ENCODE measurements around the gene VTCN1.

The VTCN1 gene

DNA sequence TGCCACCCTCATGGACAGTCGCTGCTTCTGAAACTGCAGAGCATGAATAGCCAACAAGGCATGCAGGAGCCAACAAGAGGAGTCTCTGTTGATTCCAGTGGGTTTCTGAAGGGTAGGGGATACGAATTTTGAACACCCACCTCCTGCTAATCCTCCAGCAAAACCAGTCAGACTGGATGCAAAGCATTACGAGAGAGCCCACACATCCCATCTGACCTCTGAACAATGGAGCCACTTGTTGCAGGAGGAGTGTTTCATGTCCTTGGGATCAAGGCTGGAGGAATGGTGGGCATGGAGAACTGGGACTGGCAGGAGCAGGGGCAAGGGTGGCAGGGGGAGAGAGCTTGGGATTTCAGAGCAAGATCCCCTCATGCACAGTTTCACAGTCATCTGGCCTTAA is 1.6 kb downstream of the VTCN1 start:
- DNase-seq (ENCODE audit: low read depth in 2 of 2) = no peak

DNA sequence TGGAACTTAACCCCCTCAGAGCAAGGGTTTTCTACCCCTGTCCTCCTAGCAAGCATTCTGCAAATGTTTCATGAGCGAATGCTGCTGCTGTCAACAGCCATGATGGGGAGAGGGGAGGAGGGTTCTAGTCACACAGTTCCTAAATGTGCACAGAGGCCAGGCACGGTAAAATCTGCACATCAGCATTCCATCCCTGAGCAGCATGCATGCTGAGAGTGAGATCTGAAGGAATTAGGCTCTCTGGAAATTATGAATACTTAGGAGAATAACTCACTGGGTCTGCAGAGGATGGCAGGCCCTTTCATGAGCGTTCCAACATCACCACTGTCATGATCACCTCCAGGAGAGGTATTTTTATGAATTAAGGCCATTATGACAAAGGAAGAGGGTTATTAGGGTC is 2.1 kb downstream of the VTCN1 start:
- DNase-seq (ENCODE audit: low read depth in 2 of 2) = no peak

DNA sequence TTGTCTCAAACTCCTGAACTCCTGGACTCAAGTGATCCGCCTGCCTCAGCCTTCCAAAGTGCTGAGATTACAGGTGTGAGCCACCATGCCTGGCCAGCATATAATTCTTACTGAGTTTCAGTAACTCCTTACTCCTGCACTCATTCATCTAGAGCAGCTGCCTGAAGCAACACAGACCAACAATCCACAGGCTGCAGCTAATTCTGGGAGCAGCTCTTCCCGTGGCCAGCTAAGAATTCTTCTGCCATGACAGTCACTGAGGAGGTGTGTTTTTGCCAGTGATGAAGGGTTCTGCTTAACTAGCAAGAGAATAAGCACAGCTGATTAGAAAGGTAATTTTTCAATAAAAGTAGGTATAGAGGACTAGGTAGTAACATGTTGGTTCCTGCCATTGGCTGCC is 5.4 kb downstream of the VTCN1 start:
- DNase-seq (ENCODE audit: low read depth in 2 of 2) = no peak

DNA sequence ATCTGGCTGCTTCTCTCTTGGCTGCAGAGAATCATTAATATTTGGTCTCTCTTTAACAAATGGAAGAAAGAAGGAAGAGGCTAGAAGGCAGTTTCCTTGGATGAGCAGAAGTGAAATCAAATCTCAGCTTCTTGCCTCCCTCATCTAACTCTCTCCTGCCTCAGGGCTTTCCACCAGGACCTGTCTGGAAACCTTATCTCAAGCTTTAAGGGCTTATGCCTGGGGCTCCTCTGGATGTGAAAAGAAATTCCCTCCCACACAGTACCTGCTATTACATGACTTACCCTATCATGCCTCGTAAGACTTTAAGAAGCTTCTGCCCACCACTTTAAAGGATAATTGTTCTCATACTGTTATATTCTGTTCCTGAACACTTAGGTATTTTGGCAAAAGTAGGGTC is 8.9 kb downstream of the VTCN1 start:
- no peak for DNase-seq (ENCODE audit: low read depth in 2 of 2)

DNA sequence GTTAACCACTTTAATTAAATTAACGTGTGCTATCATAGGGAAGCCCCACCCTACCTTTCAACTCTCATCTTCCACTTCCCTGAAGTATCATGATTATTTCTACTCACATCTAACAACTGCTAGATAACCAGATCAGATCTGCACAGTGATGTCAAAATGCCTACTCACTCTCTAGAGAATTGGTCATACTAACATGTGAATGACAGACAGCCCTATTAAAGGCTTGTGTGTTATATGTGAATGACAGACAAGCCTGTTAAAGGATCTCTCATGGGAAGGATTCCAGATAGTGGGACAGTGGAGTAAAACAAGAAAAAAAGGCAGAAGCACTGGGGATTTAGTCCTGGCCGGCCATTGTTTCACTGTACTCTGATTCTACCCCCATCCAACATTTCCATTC is 12.6 kb downstream of the VTCN1 start:
- no peak for DNase-seq (ENCODE audit: low read depth in 2 of 2)

DNA sequence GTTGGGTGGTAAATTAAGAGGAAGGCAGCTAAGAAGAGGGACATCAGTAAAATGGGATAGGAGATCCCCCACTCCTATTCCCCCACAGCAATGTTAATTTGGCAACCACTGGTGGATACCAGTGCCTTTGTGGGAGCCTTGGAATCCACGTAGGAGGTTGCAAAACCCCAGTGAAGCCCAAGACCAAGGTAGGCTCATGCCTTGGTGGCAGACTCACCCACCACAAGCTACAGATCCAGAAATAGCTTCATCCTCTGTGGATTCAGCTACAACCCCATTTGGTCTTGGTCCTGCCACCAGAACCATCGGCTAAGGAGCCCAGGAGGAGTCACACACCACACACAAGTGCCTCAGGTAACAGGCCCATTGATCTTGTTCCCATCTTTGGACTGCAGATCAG is 21.0 kb downstream of the VTCN1 start:
- no peak for DNase-seq (ENCODE audit: low read depth in 2 of 2)

DNA sequence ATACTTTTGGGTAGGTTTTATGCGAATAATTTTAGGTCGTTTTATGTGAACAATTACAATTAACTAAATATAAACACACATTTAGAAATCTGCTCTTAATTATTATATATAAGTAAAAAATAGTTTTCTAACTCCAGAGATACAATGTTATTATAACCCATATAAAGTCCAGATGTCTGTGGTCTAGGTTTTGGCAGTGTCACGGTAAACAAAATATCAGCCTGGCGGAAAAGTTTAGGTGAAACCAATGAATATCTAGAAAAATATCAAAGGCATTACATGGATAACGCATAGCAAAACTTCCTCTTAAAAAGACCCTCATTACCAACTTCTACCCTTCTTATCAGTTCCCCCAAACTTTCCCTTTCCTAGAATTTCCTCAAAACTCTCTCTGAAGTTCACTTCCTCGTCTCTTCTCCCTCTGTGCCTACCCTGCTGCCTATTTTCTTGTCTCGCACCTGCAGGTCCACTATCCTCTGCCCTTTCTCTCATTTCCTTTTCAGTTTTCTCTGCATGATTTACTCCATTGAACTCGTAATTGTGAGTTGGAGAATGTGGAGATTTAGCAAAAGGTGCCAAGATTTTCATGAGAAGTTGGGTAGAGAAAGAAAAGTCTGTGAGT is 21.8 kb downstream of the VTCN1 start:
- DNase-seq (ENCODE audit: low read depth in 2 of 2) = no peak

DNA sequence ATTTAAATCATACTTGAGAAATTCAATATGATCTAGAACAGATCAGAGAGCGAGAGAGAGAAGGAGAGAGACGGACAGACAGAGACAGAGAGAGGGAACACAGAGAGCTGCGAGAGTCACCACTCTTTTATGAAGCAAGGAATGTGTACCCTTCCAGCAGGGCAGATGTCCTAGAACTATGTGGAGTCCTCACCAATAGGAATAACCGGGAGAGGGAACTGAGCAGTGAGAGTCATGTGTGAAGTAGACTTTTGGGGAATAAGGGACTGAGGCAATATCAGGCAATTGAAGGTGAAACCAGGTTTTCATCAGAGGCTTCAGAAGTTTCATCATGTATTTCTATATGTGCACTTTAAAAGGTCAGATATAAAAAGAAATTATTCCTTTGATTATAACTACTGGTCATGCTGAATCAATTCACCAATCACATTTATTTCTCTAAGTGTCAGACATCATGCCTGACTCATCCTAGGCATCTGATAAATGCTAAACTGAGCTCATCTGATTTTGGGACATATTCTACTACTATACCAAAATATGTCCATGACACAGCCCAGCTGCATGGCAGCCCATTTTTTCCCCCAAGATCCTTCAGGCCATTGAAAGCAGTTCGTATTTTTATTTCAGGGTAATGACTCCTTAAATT is 22.4 kb downstream of the VTCN1 start:
- DNase-seq (ENCODE audit: low read depth in 2 of 2) = no peak

DNA sequence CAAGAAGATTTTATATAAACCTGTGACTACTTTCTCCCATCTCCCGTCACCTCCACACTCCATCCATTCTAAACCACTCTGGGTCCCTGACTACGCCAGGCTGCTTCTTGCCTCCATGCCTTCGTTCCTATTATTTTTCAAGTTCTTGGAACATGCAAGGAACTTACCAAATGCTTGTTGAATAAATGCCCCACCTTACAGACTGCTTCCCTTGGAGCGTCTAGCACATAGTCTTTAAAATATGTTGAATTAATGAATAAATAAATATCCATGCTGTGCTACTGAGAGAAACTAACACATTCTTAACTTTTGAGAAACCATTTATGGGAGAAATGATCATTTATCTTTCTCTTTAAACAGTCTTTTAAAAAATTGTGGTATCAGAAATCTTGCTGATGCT is 27.6 kb downstream of the VTCN1 start:
- DNase-seq (ENCODE audit: low read depth in 2 of 2) = no peak

DNA sequence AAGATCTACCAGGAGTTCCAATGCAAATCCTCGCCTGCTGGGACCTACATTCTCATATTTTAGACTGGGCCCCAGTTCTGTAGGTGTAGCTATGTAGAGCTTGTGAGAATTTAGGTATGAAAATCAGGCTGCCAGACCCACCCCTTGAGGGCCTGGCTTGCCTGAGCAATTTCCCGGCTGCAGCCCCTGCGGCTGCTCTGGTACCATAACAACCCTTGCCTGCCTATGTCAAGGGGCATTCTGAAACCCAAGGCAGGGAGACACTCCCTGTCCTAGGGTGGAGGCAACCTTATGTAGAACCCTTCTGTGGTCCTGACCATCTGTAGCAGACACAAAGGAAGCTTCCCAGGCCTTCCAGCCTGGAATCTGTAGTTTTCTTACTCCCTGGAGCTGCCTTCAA is 28.4 kb downstream of the VTCN1 start:
- DNase-seq (ENCODE audit: low read depth in 2 of 2) = no peak

DNA sequence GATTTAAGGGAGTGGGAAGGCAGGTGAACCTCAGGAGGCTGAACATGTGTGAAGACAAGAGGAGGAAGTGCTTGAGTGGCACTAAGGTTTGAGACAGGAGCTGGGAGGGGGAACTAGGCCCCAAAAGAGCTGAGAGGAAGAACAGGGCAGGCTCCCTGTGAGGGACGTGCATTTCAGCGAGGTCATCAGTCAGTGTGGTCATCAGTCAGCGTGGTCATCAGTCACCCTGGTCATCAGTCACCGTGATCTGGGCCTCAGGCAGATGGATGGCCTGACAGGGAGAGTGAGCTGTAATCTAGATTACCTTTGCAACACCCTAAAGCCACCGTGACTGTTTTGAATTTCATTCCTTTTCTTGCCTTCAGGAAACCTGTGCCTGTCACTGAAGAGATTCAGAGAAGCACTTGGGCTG is 29.1 kb downstream of the VTCN1 start:
- no peak for DNase-seq (ENCODE audit: low read depth in 2 of 2)

DNA sequence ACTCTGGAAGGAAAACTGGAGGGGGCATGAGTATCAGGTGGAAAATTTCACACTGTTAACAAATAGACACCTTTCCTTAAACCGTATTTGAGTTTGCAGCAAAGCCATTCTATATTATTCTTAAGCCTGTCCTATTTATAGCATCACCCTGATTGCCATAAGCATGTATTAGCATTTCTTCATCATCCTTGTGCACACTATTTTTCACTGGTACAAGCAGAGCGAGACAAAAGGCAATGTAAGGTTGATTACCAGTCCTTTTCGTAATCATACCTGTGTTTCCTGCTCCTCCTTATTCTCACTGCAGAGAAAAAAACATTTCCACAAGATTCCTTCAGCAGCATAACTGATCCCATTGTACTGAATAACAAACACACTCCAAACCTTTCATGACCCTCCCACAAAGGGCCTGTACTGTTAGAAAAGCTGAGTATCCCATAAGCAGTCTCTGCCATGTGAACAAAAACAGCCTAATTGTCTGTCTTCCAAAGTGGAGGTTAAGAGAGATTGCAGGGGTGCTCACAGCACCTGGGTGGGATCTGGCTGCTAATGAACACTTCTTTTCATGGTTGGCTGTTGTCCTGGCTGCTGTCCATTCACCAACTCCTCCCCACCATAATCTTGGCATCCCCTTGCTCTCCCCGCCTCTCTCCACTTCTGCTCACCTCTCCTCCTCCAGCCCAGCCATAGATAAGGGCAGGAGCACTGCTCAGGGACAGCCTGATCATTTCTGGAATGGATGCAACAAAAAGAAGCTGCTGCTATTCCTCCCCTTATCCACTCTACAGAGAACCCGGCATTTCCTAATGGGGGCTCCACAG is 30.4 kb downstream of the VTCN1 start:
- no peak for DNase-seq (ENCODE audit: low read depth in 2 of 2)

DNA sequence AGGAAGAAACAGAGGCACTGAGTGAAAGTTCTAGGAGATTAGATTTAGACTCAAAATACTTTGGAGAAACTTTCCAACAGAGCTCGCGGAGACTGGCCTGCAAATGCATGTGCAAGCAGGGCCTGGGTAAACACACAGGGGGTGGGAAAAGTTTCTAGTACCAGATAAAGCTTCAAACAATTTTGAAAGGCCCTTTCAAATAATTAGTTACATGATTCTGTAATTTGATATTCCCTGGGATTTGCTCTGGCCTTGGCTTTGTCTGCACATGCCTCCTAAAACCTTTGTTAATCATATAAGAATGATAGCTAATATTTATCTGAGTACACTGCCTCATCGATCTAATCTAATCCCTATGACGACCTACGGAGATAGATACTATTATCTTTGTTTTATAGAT is 31.3 kb downstream of the VTCN1 start:
- no peak for DNase-seq (ENCODE audit: low read depth in 2 of 2)

DNA sequence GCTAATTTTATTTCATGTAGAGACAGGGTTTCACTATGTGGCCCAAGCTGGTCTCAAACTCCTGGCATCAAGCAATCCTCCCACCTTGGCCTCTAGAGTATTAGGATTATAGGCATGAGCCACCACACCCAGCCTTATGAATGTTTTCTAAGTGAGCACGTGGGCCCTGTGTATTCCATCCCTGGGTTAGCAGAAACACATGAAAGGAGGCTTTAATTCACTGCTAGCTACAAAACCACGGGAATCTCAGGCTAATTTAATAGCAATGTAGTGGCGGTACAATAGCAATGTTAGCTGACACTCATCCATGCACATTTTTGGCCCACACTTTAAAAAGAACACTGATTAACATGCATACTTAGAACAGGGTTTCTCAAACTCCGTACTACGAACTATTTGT is 32.0 kb downstream of the VTCN1 start:
- DNase-seq (ENCODE audit: low read depth in 2 of 2) = no peak

DNA sequence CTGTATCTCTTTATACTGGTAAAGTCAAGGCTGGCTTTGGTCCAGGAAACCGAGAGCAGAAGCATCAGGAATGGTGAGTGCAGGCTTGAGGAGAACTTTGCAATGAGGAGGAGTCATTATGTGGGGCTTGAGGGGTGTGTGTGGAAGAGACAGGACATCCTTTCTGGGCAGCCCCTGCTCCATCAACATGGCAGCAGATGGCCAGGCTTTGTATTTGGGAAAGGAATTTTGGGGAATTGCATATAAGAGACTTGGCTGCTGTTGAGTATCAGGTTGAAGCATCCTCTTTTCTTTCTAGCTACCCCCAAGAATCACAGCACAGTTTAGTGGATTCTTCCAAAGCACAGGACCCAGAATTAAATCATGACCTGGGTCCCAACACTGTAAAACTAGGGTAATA is 33.4 kb downstream of the VTCN1 start:
- DNase-seq (ENCODE audit: low read depth in 2 of 2) = no peak

DNA sequence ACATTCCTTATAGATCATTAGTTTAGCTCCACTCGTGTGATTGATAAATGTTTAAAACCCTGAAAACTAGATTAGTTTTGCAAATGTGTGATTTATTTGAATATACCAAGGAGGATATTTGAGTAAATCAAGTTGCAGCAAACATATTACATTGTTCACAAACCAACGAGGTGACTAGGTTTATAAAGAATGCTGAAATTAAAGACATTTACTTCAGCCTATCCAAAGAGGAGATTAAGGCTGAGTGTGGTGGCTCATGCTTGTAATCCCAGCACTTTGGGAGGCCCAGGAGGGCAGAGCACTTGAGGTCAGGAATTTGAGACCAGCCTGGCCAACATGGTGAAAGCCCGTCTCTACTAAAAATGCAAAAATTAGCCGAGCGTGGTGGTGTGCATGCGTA is 34.1 kb downstream of the VTCN1 start:
- no peak for DNase-seq (ENCODE audit: low read depth in 2 of 2)

DNA sequence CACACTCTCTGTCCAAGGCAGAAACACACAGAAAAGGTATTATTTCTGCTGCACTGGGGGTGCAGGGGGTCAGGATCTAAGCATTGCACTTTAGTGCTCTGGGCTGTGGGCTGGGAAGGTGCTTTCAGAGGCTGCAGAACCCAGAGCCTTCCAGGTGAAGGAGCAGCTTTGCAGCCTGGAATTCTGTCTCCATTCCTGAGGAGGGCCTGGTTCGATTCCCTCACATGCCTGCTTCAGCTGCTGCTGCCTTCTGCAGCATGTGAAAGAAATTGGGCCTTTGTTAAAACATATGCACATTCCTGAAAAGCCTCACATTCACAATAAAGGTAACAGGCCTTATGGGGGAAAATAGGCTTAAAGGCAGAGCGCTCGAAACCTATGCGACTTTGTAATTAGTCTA is 35.9 kb downstream of the VTCN1 start:
- no peak for DNase-seq (ENCODE audit: low read depth in 2 of 2)

DNA sequence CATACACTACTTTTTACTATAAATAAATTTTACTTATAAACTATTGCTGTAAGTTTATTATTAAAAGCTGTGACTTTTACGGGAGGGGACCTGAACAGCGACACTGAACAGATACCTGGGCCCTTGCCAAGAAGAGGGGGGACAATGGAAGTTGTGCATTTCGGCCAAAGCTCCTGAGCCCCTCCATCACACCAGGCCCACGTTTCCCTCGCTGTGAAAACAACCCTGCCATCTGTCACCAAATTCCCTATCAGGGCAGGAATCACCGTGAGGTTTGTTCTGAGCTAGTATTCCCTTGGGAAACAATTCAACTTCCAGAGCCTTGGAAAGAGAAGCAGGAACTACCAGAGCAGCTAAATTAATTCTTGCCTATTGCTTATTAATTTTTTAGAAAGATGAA is 37.0 kb downstream of the VTCN1 start:
- no peak for DNase-seq (ENCODE audit: low read depth in 2 of 2)

DNA sequence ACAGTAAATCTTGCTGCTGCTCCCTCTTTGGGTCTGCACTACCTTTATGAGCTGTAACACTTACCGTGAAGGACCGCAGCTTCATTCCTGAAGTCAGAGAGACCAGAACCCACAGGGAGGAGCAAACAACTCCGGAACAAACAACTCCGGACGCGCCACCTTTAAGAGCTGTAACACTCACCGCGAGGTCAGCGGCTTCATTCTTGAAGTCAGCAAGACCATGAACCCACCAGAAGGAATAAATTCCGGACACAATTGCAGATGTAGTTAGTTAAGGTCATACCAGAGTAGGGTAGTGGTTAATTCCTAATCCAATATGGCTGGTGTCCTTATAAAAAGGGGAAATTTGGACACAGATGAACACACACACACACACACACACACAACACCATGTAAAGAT is 37.7 kb downstream of the VTCN1 start:
- DNase-seq (ENCODE audit: low read depth in 2 of 2) = no peak

DNA sequence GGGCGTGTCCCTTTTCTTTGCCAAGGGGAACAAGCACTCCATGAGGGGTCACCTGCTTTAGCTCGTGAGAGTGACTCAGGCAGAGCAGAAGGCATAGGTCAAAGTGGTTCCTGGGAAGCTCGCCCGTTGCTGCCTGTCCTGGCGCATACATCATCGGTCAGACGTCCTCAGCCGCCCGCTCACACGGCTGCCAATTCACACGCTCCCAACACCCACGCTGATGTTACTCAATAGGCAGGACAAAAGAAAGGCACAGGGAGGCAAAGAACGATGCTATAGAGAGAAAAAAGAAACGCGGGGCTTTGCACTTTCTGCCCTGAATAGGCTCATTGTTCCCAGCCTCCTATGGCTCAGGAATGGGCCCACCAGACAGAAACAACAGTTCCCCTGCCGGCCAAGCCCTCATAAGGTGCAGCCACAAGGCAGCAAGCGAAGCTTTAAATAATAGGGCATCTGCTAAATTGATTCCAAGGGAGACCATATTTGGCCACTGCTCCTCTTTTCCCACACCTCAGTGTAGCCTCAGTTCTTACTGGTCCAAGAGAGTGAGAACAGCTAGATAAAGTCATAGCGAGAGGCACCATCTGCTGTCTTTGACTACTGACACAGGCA is 38.7 kb downstream of the VTCN1 start:
- no peak for DNase-seq (ENCODE audit: low read depth in 2 of 2)

DNA sequence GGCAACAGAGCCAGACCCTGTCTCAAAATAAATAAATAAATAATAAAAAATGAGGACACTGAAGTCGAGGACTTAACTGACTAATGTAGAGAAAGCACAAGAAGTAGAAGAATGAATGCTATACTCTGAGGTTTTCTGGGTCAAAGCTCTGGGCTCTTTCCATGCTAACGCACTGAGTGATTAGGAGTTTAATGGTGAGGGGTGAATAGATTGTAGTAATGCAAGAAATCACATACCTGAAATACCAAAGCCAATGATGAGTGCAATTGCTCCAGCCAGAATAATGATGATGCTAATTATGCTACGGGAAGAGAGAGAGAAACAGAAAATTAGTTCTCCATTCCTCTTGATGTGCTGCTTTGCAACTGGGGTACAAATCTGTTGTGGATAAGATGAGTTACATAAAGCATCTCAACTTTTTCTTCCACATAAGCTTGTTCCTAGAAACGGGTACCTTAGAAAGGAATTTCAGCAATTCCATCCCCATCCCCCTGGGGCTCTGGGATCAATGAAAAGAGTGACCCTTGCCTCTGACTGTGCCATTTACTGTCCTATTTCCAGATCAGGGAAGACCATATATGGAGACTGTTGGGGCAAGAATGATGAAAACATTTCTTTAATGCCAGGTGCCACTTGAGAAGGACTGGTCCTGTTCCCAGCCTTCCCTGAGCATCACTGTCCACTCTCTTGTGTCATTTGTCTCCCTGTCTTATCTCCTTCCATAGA is 40.7 kb downstream of the VTCN1 start:
- DNase-seq (ENCODE audit: low read depth in 2 of 2) = no peak

DNA sequence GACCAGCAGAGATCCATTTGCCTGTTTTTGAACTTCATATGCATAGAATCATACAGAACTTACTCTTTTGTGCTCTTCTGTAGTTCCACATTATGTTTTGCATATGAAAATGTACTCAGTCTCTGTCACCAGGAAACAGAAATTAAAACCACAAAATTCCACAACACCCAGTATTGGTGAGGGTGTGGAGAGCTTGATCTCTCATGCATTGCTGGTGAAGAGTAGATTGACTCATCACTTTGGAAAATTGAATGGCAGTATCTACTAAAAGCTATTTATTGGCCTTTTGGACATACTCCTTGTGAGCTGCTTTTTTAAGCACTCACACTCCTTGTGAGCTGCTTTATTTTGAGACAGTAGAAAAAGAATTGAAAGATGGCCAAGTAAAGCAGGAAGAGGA is 43.3 kb downstream of the VTCN1 start:
- DNase-seq (ENCODE audit: low read depth in 2 of 2) = no peak

All from stimulated activated CD4-positive, alpha-beta T cell treated with anti-CD3 and anti-CD28 coated beads, Interleukin-15, amount 100 ng/mL, for 48 hours (primary cell).